HG03139 (cell line): ENCODE measurements around the gene NENF.
"Not testable (repeated sequence)": the region's sequence is repeated elsewhere in the genome, so short reads cannot be mapped to it uniquely, and the experiment has no call there.

Experiments
- ATAC-seq: cut with Tn5 transposase; IDR thresholded peaks from one replicate; pipeline ENCODE4 v1.9.1; 2021; ENCODE audit not compliant: unreplicated experiment

NENF gene

DNA sequence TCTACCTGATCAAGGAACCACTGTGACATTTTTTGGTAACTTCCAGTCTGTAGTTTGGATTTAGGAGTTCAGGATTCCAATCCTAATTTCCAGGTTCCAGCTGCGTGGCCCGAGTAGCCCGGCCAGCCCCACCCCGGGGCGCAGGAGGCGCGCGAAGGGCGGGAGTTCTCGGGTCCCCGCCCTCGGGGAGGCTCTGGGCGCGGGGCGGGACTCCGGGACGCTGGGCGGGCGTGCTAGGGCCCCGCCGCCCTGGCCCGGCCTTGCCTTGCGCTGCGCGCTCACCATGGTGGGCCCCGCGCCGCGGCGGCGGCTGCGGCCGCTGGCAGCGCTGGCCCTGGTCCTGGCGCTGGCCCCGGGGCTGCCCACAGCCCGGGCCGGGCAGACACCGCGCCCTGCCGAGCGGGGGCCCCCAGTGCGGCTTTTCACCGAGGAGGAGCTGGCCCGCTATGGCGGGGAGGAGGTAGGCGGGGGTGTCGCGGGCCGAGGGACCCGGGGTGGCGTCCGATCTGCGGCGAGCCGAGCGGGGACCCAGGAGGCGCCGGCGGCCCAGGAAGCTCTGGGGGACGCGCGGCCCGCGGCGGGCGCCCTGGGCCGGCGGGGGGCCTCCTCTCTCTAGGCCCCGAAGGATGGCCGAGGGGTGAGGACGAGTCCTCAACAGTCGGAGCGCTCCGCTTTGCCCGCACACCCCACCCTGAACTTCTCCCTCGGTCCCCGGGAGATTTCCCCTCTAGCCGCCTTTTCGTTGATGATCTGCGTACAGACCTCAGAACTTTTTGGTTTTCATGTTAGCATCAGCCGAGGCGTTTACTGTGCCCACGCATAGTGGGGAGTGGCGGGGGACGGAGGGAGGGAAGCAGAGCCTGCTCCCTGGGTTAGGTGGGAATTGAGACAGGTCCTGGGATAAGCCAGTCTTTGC, at the start of gene NENF:
Gene NENF, plus strand, starts transcription at position 260 of the 916 bp plus-strand sequence. Its CDS starts 24 bp downstream, at position 284.
- ATAC-seq, result peak; percentile 98

DNA sequence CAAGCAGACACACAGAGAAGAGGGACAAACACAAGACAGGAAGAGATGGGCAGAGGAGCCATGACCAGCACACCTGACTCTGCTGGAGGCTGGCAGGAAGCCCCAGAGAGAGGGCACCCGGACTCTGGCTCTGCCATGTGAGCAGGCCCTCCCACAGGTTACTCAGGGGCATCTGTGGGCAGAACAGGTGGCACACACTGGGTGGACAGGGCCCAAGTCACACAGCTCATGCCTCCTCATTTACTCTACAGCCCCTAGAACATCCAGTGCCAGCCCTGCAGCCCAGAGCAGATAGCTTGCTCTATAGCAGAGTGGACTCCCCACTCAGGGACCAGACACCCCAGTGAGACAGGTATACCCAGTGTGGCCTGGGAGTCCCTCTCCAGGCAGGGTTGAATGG, 46.7 kb upstream of the NENF start:
- ATAC-seq, result no peak

DNA sequence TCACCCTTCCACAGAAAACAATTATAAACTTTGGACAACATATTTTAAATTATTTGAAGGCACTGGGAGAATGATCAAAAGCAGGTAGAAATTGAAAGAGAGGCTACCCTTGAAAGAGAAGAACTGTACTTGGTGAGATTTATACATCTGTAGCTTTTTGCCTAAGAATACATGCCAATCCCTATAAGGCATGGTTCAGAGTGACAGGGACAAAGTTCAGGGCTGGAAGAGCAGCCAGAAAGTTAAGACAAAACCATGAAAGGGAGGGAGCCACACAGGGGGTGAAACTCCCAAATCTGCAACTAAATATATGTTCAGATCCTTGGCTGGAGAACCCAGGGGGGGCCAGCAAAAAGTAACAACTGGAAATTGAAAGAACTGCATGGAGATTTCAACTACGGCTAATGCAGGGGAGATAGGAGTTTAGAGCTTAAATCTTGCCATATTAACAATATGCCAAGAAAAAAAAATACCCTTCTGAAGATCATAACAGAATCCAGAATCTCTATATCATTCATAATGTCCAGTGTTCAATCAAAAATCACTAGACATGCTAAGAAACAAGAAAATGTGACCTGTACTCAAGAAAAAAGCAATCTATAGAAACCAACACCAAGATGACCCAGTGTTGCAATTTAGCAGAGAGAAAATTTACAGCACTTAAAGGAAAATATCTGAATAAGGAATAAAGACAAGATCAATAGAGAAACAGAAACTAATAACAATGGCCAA, 43.6 kb upstream of the NENF start:
- no peak for ATAC-seq

DNA sequence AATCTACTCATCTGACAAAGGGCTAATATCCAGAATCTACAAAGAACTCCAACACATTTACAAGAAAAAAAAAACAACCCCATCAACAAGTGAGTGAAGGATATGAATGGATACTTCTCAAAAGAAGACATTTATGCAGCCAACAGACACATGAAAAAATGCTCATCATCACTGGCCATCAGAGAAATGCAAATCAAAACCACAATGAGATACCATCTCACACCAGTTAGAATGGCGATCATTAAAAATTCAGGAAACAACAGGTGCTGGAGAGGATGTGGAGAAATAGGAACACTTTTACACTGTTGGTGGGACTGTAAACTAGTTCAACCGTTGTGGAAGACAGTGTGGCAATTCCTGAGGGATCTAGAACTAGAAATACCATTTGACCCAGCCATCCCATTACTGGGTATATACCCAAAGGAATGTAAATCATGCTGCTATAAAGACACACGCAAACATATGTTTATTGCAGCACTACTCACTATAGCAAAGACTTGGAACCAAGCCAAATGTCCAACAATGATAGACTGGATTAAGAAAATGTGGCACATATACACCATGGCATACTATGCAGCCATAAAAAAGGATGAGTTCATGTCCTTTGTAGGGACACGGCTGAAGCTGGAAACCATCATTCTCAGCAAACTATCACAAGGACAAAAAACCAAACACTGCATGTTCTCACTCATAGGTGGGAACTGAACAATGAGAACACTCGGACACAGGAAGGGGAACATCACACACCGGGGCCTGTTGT, 36.9 kb upstream of the NENF start:
- ATAC-seq, result not testable (repeated sequence)

DNA sequence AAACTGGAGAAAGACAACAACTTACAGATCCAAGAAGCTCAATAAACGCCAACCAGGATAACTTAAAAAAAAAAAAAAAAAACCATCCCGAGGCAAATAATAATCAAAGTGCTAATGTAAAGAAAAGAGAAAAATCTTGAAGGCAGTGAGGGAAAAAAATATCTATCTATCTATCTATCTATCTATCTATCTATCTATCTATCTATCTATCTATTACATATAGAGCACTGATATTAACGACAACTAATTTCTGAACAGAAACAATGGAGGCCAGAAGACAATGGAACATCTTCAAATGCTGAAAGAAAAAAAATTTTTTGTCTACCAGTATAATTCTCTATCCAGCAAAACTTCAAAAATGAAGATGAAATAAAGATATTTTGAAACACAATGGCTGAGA, 36.1 kb upstream of the NENF start:
- ATAC-seq, result no peak

DNA sequence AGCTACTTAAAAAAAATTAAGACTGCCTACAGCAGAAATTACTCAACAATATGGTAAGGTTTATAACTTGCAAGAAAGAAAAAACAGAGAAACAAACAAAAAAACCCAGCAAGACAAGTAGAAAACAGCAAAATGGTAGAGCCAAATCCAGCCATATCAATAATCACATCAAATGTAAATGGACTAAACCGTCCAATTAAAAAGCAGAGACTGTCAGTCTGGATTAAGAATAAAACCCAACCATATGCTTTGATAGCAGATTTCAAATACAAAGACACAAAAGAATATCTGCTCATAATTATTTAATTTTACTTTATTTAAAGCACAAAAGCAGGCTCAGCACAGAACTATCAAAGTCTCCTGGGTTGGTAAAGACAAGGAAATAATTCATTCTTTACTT, 35.5 kb upstream of the NENF start:
- ATAC-seq, result no peak

DNA sequence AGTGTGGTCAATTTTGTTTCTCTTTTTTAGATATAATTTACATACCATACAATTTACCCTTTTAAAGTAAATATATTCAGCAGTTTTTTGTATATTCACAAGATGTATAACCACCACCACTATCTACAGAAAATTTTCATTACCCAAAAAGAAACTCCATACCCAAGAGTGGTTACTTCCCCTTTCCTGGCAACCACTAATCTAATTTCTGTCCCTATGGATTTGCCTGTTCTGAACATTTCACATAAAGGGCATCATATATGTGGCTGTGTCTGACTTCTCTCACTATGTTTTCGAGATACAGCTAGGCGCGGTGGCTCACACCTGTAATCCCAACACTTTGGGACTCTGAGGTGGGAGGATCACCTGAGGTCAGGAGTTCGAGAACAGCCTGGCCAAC, 31.7 kb upstream of the NENF start:
- ATAC-seq, result no peak

DNA sequence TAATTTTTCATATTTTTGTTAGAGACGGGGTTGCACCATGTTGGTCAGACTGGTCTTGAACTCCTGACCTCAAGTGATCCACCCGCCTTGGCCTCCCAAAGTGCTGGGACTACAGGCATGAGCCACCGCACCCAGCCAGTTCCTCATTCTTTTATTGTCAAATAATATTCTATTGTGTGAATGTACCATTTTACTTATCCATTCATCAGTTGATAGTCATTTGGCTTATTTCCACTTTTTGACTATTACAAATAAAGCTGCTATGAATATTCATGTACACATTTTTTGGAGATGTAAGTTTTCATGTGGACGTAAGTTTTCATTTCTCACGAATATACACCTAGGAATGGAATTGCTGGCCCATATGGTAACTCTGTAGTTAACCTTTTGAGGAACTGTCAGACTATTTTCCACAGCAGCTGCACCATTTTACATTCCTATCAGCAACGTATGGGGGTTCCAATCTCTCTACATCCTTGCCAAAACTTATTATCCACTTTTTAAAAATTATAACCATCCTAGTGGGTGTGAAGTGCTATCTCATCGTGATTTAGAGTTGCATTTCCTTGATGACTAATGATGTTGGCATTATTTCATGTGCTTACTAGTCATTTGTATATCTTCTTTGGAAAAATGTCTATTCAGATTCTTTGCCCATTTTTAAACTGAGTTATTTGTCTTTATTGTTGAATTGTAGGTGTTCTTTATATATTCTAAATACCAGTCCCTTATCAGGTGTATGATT, 30.7 kb upstream of the NENF start:
- ATAC-seq, result no peak

DNA sequence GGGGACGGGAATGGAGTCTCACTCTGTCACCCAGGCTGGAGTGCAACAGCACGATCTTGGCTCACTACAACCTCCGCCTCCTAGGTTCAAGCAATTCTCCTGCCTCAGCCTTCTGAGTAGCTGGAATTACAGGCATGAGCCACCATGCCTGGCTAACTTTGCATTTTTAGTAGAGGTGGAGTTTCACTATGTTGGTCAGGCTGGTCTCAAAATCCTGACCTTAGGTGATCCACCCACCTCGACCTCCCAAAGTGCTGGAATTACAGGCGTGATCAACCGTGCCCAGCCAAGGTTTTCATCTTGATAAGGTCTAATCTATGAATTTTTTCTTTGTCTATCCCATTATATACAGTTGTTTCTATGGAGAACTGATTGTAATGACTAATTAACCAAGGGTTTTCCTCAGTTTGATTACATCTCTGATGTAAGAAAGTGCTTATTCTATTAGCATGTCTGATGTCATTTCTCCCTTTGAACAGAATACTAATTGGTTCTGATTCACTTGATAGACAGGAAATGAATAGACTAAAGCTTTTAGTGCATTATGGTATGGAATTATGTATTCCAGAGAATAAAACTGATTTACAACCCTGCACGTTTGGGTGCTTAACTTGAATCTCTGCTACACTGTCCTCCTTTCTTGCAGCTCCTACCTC, 29.9 kb upstream of the NENF start:
- no peak for ATAC-seq

DNA sequence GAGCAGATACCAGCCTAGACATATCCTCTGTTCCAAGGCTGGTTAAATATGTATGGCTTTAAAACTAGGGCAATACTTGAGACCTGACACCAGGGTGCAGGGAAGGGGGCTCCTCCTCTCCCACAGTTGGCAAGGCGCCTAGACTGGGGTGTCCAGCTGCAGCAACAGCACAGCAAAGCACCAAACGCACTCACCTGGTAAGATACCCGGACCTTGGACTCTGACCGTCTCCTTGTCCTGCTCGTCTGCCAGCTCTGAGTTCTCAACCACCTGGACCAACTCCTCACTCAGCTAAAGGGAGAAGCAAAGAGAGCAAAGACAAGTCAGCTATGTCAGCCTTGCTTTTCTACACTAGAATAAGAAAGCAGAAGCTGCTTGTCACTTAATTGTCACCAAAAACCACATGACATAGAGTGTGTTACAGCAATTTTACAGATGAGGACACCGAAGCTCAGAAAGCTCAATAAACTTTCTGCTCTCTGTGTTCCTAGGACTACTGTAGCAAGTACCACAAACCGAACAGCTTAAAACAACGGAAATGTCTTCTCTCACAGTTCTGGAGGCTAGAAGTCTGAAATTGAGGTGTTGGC, 22.4 kb upstream of the NENF start:
- ATAC-seq, result no peak

DNA sequence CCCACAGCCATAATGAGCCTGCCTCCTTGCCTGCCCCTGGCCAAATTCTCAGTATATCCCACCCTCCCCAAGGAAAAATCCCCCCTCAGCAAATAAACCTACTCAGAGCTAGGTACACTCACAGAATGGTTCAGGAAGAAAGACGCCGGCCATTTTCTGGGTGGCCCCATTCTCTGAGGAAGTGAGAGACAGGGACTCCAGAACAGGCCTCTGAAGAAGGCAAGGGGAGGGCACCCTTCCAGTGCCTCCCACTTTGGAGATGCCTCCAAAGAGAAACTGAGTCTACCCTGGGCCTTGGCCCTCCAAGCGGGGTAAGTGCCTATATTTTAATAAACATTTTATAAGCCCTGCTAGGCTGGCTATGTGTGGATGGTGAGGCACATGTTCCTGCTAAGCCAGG, 20.3 kb upstream of the NENF start:
- ATAC-seq, result no peak

DNA sequence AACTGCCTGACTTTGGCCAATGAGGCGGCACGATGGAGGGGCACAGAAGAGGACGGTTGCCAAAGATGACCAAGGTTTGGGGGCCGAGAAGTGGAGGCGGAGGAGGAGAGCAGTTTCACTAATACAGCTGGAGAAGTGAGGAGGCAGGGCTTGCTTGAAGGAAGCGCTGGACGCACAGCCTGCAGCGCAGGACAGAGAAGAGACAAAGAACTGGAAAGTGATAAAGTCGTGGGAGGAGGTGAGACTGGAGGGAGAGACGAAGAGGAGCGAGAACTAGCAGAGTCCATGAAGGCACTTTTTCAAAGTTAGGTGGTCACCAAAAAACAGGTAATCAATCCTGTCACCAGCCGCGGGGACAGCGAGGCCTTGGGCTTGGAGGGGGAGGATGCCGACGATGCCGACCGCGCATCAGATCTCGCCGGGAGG, 18.8 kb upstream of the NENF start:
- peak; percentile 7 for ATAC-seq

DNA sequence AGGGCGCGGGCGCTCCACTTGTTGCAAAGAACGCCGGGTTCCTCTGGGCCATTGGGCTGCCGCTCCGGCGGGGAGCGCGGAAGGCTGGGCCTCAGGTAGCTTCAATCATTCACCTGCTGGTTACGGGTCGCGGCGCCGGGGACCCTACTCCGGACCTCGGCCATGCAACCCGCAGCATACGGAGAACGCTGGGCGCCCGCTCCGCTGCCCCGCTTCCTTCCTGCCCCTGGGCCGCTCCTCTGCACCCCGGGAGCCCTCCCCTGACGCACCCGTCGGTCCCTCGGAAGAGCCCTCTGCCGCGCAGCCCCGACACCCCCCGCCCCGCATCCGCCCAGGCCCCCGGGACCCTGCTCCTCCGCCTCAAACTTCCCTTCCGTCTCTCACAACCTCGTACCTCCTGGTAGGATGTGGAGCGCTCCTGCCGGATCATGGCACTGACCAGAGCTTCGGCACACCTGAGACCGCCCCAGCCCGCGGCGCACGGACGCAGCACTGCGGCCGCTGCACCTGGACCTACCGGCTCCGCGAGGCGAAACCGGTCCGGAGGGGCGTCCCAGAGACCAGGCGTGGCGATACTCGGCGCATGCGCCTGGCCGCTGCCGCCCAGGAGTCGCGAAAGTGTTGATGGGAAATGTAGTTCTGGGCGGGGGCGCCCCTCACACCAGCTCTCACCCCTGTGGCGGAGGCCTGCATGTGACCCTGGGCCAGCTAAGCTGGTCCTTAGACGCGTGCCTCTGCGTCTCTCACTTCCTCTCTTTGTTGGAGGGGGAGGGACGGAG, 18.2 kb upstream of the NENF start, which contains the start of gene PACC1:
Gene PACC1, minus strand, starts transcription at position 559 of the 779 bp plus-strand sequence. Its CDS starts 129 bp downstream, at position 430.
- ATAC-seq, result peak; percentile 97

DNA sequence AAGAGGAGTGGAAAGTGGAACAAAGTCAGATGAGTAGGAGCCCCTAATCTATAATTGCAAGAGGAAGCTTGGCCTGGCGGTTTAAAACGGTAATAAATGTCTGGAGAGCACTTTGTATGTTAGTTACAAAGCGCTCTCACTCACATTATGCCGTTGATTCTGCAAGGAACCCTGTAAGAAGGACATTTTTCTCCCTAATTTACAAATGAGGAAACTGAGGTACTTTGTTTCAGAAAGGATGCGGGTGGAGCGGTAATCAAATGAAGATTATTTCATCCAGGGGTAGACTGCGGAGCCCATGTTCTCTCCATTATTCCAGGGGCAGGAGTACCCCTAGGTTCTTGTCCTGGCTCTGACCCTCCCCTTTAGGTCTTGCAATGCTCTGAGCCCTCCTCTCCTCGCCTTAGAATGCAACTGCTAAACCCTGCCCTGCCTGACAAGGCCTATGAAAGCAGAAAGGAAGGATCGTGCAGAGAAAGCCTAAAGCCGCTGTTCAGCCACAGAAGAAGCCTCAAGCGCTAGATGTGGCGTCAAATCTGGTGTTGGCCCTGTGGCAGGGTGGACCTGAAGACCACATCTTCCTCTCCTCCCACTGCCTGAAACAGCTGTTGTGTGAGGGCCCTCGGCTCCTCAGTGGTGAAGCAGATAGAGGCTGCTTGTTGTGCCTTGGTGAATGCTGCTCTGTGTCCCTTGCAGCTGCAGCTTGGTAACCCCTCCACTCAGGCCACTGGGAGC, 17.4 kb upstream of the NENF start:
- no peak for ATAC-seq

DNA sequence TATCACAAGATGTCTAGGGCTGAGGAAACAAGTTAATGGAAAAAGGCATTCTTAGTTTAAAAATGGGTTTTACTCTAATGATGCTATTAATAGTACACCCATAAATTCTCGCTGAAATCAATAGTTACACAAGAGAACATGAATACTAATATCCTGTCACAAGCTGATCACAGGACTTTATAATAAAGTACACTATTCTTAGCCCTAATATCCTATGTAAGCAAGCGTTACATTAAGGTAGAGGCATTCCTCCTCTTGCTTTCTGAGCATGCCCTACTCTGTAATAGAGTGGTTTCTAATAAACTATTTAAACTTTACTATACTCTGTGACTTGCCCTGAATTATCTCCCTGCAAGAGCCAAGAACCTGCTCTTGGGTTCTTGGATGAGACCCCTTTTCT, 11.6 kb upstream of the NENF start:
- ATAC-seq, result no peak

DNA sequence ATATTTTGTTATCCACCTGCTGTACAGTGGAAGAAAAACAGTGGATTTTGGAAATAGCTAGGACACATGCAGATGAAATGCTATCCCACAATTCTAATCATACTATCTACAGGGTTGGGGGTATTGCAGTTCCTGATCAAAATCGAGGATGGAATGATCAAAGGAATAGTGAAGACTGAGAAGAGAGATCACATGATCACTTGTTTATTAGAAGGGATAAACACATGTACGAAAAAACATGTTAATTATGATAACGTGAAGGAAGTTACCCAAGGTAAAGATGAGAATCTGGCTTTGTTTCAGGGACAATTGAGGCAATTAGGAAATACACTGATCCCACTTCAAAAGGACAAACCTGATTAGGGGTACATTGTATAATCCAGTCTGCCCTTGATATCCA, 8.8 kb upstream of the NENF start:
- no peak for ATAC-seq

DNA sequence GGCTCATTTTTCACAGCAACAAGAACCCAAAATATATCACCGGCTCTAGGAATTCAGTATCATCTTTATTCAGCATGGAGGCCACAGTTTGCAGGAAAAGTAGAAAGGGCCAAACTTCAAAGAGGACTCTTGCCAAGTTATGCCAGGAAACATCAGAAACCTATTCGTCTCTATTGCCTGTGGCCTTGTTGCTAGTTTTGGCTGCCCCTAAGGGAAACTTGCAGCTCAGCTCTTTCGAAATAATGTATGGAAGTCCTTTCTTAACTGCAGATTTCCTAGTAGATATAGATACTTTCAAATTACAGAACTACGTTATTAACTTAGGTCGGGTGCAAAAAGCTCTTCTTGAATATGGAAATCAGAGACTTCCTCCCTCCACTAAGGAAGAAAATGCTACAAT, 4.2 kb upstream of the NENF start:
- no peak for ATAC-seq

DNA sequence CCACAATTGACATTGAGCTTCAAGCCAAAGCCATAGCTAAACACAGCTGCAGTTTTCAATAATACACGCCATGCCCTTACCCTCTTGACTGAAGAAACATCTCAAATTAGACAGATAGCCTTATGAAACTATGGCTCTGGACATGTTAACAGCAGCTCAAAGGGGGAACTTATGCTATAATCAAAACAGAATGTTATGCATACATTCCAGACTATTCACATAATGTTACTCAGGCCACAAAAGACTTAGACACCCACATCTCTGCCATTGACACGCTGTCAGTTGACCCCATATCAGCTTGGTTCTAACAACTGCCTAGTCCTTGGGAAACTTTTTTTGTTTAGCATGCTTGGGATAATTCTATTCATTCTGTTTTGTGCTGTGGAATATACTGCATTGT, 2.3 kb upstream of the NENF start:
- no peak for ATAC-seq
